WERI-Rb-1 (cell line): Measurements from ENCODE around the gene BTN3A1.

Experiments used
- DNase-seq: peaks from one replicate; pipeline ENCODE4 v3.0.0-alpha.2; 2020
- H3K27ac ChIP-seq: fragments of 250-450 bp; sonication (Bioruptor Pico); 2 replicates; pipeline ENCODE4 v1.5.1; 2020; ENCODE audit warnings: mild to moderate bottlenecking, moderate library complexity
- H3K27me3 ChIP-seq: fragments of 250-450 bp; sonication (Bioruptor Pico); 2 replicates; pipeline ENCODE4 v1.5.1; 2021; ENCODE audit warnings: mild to moderate bottlenecking, low read depth, moderate library complexity; ENCODE audit not compliant: insufficient read depth, severe bottlenecking
- H3K36me3 ChIP-seq: fragments of 250-450 bp; sonication (Bioruptor Pico); 2 replicates; pipeline ENCODE4 v1.5.1; 2020; ENCODE audit warnings: mild to moderate bottlenecking, moderate library complexity
- H3K4me3 ChIP-seq: 2 replicates; pipeline ENCODE4 v1.5.1; 2011; ENCODE audit warnings: low read depth, mild to moderate bottlenecking, control low read depth, low read length
- H3K9me3 ChIP-seq: fragments of 250-450 bp; sonication (Bioruptor Pico); 2 replicates; pipeline ENCODE4 v1.5.1; 2021; ENCODE audit warnings: mild to moderate bottlenecking, moderate library complexity; ENCODE audit not compliant: severe bottlenecking
- TF ChIP-seq, protein P1 (sequence below): IDR thresholded peaks from 2 replicates; pipeline ENCODE4 v1.5.1; 2011; ENCODE audit warnings: low read depth, mild to moderate bottlenecking, control low read depth, inconsistent platforms, low read length

The BTN3A1 gene

DNA sequence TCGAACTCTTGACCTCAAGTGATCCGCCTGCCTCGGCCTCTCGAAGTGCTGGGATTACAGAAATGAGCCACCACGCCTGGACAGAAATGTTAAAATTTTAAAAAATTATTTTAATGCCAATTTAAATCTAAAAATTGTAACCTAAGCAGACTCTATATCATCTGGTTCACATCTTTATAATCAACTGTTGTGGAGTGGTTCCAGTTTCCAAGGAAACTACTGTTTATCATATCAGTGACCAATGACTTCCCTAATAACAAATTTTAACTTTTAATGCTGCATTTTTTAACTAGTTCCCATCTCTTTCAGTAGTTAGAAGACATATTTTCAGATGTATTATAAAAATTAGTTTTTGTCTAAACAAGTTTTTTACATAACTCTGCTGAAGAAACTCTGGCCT lies 42.3 kb upstream of the BTN3A1 start:
- DNase-seq = no peak
- Histone ChIP-seq H3K27ac (no peak overlapping the region), H3K27me3 (no peaks in the 10 kb centered on the region), H3K36me3 (no peaks in the 10 kb centered on the region), H3K4me3 (no peak overlapping the region), H3K9me3 (no peaks in the 10 kb centered on the region)
- TF ChIP-seq, protein P1, sequence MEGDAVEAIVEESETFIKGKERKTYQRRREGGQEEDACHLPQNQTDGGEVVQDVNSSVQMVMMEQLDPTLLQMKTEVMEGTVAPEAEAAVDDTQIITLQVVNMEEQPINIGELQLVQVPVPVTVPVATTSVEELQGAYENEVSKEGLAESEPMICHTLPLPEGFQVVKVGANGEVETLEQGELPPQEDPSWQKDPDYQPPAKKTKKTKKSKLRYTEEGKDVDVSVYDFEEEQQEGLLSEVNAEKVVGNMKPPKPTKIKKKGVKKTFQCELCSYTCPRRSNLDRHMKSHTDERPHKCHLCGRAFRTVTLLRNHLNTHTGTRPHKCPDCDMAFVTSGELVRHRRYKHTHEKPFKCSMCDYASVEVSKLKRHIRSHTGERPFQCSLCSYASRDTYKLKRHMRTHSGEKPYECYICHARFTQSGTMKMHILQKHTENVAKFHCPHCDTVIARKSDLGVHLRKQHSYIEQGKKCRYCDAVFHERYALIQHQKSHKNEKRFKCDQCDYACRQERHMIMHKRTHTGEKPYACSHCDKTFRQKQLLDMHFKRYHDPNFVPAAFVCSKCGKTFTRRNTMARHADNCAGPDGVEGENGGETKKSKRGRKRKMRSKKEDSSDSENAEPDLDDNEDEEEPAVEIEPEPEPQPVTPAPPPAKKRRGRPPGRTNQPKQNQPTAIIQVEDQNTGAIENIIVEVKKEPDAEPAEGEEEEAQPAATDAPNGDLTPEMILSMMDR = no peak

DNA sequence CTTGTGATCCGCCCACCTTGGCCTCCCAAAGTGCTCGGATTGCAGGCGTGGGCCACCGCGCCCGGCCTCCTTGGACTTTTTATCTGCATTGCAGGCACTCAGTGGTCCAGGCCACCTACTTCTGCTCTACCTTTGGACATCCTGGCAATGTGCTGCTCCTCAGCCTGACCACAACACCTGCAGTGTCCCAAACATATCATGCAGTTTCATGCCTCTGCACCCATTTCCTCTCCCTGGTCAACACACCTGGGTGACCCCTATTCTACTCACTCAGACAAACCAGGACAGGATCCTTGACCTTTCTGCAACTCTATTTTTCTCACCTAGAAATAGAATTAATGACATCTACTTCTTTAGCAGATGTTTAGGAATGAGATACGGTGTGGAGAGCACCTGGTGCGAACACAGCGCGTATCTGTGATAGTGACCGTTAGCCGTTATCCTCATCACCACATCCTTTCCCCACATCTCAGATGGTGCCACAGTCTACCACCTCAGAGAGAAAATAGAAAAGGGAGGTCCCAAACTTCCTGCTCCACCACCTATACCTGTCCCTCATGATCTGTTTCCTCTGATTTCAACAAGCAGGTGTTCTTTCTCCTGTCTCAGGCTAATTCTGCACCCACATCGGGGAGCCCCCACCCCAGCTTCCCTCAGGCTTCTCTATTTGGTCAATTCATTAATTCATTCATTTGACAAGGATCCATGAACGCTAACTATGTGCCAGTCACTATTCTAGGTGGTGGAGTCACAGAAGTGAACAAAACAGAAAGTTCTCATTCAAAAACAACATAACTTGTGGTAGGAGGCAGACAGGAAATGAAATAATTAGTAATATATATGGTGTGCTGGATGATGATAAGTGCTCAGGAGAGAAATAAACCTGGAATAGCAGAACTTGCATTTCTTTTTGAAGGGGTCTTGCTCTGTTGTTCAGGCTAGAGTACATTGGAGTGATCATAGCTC lies 41.3 kb upstream of the BTN3A1 start:
- Histone ChIP-seq H3K9me3 (no peaks in the 10 kb centered on the region), H3K4me3 (no peak overlapping the region), H3K27ac (no peak overlapping the region), H3K27me3 (no peaks in the 10 kb centered on the region), H3K36me3 (no peaks in the 10 kb centered on the region)
- no peak for DNase-seq
- TF ChIP-seq, protein P1 = no peak

DNA sequence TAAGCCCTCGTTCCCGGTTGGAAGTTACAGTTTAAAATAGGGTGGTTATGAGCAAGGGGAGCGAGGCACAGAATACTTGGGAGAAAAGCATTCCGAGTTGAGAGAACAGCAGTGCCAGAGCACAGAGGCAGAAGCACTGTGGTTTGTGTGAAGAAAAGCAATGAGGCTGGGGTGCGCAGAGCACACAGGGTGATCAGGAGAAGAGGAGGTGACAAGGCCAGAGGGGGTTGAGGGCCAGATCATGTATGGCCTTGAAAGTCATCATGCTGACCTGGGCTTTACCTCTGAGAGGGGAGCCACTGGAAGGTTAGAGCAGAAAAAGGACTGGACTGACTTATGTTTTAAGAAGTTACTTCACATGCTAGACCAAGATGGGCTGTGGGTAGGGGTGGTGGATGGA lies 40.5 kb upstream of the BTN3A1 start:
- no peaks in the 10 kb centered on the region for H3K9me3 ChIP-seq
- no peaks in the 10 kb centered on the region for H3K36me3 ChIP-seq
- H3K4me3 ChIP-seq = no peak overlapping the region
- TF ChIP-seq, protein P1 = no peak
- no peak overlapping the region for H3K27ac ChIP-seq
- no peak for DNase-seq
- H3K27me3 ChIP-seq = no peaks in the 10 kb centered on the region

DNA sequence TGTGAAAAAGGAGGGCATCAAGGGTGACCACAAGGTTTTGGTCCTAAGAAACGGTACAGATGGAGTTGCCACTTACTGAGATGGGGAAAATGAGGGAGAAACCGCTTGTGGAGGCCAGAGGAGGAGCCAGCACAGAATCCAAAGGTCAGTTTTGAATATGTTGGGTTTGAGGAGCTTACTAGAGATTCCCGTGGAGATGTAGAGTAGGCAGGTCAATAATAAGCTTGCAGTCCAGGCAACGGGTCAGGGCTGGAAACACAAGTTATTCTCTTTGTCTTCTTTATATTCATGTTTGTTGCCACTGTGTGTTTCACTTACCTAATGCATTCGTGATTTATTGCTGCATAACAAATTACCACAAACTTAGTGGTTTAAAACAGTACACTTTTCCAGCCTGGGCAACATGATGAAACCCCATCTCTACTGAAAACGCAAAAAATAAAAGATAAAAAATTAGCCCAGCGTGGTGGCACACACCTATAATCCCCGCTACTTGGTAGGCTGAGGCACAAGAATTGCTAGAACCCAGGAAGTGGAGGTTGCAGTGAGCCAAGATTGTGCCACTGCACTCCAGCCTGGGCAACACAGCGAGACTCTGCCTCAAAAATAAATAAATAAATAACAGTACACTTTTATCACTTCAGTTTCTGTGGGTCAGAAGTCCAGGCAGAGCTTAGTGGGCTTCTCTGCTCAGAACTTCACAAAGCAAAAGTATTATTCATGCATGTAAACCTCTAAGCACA lies 39.8 kb upstream of the BTN3A1 start:
- DNase-seq = no peak
- Histone ChIP-seq H3K9me3 (no peaks in the 10 kb centered on the region), H3K27me3 (no peaks in the 10 kb centered on the region)

DNA sequence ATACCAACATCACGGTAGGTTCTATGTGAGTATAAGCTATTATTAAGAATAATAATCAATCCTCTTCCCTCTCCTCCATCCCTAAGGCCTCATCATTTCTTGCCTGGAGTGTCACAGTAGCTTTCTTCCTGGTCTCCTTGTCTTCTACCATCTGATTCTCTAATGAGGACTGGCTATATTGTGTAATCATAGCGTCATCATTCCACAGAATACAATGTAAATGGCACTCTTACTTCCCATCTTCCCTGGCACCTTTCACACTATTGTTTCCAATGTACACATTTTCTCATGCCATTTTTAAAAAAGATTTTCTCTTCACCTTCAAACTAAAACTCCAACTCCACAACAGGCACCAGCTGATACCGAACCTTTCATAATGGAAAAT lies 39.2 kb upstream of the BTN3A1 start:
- no peak overlapping the region for H3K27ac ChIP-seq
- no peak overlapping the region for H3K4me3 ChIP-seq
- H3K36me3 ChIP-seq = no peaks in the 10 kb centered on the region
- no peaks in the 10 kb centered on the region for H3K9me3 ChIP-seq
- TF ChIP-seq, protein P1 = no peak
- no peak for DNase-seq
- H3K27me3 ChIP-seq = no peaks in the 10 kb centered on the region

More for the DNA sequence above, 39.8 kb upstream of the BTN3A1 start:
- TF ChIP-seq, protein P1 = no peak
- Histone ChIP-seq H3K27ac (no peak overlapping the region), H3K4me3 (no peak overlapping the region), H3K36me3 (no peaks in the 10 kb centered on the region)
